GM19025 (cell line): ENCODE results near the gene NABP2.
A peak's percentile ranks its signal among the peaks of the same experiment; 100 is the strongest.
"Not testable (repeated sequence)": the region's sequence is repeated elsewhere in the genome, so short reads cannot be mapped to it uniquely, and the experiment has no call there.

ENCODE experiments used
- ATAC-seq: cut with Tn5 transposase; IDR thresholded peaks from one replicate; pipeline ENCODE4 v1.9.1; 2021; ENCODE audit warnings: mild to moderate bottlenecking, low read depth, moderate library complexity; ENCODE audit not compliant: unreplicated experiment

Gene NABP2

DNA sequence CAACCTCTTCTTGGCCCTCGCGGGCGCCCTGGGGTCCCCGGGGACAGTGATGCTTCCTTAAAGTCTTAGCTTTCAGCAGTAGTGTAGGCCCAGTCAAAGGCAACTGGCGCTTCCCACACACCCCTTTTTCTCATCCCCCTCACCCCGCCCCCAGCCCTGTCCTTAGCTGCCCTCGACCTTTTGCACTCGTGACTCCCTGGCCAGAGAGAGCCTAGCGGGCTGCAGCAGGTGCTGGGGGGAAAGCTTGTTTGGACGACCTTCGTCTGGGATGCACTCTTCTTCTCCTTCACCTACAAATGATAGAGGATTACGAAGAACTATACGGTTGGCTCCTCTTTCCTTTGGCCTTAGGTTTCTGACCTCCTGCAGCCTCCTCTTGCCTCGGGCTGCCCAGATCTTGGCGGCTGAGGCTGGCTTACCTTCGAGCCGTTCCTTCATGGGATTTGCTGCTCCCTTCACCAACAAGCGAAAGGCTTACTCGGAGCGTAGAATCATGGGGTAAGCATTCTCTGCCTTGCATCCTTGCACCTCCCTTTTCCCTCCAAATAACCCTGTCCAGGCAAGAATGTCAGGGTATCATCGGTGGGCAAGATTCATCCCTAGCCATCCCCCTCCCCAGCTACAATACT, 43.4 kb downstream of the NABP2 start:
- ATAC-seq, result peak; percentile 17

DNA sequence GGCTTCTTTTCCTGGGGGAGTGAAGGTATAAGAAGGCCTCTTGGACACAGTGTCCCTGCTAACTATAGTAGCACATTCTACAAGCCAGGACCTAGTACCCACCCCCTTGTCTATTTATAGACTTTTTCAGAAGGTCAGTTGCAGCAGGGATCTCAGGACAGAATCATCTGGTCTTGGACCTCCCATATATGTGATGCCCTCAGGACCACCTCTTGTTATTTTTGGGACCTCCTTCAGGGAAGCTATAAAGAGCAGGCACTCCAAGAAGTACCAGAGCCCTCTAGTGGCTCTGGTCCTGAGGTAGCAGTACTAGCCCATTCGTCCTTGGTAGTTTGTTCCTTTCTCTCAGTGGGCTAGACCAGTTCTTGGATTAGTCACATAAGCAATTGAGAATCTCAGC, 46.9 kb downstream of the NABP2 start:
- ATAC-seq, result no peak

DNA sequence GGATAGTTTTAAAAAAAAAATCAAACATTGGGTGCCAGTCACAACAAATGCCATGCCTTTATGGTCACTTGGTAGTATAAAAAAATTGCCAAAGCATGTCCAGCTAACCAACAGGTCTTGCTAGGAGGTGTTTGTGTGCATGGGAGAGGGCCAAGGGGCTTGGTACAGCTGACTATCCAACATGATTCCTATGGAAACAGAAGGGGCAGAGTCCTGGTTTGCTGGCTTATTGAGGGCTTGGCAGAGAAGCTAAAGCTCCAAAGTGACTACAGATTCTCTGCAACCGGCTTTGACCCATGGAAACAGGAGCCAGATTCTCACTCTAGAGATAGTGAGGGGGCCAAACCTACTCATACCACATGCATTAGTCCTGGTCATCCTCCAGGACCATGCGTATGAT, 48.3 kb downstream of the NABP2 start:
- not testable (repeated sequence) for ATAC-seq

DNA sequence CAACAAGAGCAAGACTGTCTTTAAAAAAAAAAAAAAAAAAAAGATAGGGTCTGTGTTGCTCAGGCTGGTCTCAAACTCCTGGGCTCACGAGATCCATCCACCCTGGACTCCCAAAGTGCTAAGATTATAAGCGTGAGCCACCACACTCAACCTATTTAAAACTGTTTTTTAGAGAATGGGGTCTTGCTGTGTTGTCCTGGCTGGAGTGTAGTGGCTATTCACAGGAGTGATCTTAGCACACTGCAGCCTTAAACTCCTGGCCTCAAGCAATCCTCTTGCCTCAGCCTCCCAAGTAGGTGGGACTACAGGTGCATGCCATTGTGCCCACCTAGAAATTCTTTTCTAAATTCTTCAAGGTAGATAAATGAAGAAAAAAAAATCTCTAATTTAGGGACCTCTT, 50.2 kb downstream of the NABP2 start:
- no peak for ATAC-seq

DNA sequence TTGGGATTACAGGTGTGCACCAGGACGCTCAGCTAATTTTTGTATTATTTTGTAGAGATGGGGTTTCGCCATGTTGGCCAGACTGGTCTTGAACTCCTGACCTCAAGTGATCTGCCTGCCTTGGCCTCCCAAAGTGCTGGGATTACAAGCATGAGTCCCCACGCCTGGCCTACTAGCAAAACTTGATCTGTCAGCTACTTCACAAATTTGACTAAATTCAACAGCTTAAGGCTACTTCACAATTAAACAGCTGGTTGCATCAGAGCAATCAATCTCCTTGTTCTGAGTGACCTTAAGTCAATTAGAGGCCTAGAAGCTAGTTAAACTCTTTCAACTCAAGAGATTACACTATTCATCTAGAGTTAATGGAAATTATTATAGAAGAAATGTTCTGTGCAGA, 54.8 kb downstream of the NABP2 start:
- no peak for ATAC-seq
